ENCODE measurements around the gene ZDHHC7.

- TF ChIP-seq POLR2A (IDR thresholded peaks at IDR 0.05), result no peak
- TF ChIP-seq, protein P1, sequence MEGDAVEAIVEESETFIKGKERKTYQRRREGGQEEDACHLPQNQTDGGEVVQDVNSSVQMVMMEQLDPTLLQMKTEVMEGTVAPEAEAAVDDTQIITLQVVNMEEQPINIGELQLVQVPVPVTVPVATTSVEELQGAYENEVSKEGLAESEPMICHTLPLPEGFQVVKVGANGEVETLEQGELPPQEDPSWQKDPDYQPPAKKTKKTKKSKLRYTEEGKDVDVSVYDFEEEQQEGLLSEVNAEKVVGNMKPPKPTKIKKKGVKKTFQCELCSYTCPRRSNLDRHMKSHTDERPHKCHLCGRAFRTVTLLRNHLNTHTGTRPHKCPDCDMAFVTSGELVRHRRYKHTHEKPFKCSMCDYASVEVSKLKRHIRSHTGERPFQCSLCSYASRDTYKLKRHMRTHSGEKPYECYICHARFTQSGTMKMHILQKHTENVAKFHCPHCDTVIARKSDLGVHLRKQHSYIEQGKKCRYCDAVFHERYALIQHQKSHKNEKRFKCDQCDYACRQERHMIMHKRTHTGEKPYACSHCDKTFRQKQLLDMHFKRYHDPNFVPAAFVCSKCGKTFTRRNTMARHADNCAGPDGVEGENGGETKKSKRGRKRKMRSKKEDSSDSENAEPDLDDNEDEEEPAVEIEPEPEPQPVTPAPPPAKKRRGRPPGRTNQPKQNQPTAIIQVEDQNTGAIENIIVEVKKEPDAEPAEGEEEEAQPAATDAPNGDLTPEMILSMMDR (IDR thresholded peaks at IDR 0.05), result no peak
- no peak for TF ChIP-seq POLR2AphosphoS5 (IDR thresholded peaks at IDR 0.05)
- TF ChIP-seq EP300 (IDR thresholded peaks at IDR 0.05), result no peak
Measured at GRCh38 chr16:85017633-85018032, 6.3 kb upstream of the ZDHHC7 start.

All from upper lobe of left lung (tissue), 4 donors.